HepG2 (cell line): ENCODE results near the gene TBCB. TPM values are rescaled to one million over a fixed set of nuclear protein-coding genes. Genes with fewer than 3 reads are reported as not detected.

ENCODE experiments used
- AHR ChIP-seq: IDR thresholded peaks from 2 replicates; pipeline ENCODE4 v1.6.1; 2018; ENCODE audit warnings: missing genetic modification reagents, missing compliant biosample characterization
- DRAP1 ChIP-seq: IDR thresholded peaks from 2 replicates; pipeline ENCODE4 v1.6.1; 2016; ENCODE audit warnings: missing genetic modification reagents, missing compliant biosample characterization
- FOXA3 ChIP-seq: IDR thresholded peaks from 2 replicates; pipeline ENCODE4 v1.6.1; 2016; ENCODE audit warnings: missing genetic modification reagents, missing compliant biosample characterization
- FOXO4 ChIP-seq: sonication (generic); formaldehyde crosslinking; conservative IDR thresholded peaks from 2 replicates; pipeline ENCODE4 v1.8.1; 2023; ENCODE audit warnings: missing genetic modification reagents
- HOXA3 ChIP-seq: sonication (generic); formaldehyde crosslinking; IDR thresholded peaks from 2 replicates; pipeline ENCODE4 v1.5.0; 2020; ENCODE audit warnings: missing genetic modification reagents
- LBX2 ChIP-seq: sonication (generic); formaldehyde crosslinking; IDR thresholded peaks from 2 replicates; pipeline ENCODE4 v1.5.0; 2020; ENCODE audit warnings: missing genetic modification reagents, mild to moderate bottlenecking, borderline replicate concordance
- MEIS2 ChIP-seq: sonication (generic); formaldehyde crosslinking; IDR thresholded peaks from 2 replicates; pipeline ENCODE4 v1.9.0; 2021; ENCODE audit warnings: mild to moderate bottlenecking, missing genetic modification reagents
- NBN ChIP-seq: fragments of 450-650 bp; conservative IDR thresholded peaks from 2 replicates; pipeline ENCODE4 v1.6.1; 2017
- NFIB ChIP-seq: sonication (generic); formaldehyde crosslinking; IDR thresholded peaks from 2 replicates; pipeline ENCODE4 v1.9.0; 2021; ENCODE audit warnings: missing genetic modification reagents, mild to moderate bottlenecking, borderline replicate concordance
- NR2F2 ChIP-seq: IDR thresholded peaks from 2 replicates; pipeline ENCODE4 v1.6.1; 2012; ENCODE audit warnings: low read depth, inconsistent platforms, borderline replicate concordance
- SATB2 ChIP-seq: sonication (generic); formaldehyde crosslinking; IDR thresholded peaks from 2 replicates; pipeline ENCODE4 v1.5.0; 2020; ENCODE audit warnings: missing genetic modification reagents
- SMAD3 ChIP-seq: sonication (generic); formaldehyde crosslinking; IDR thresholded peaks from 2 replicates; pipeline ENCODE4 v1.4.0; 2020; ENCODE audit warnings: missing genetic modification reagents
- ZBTB10 ChIP-seq: sonication (generic); formaldehyde crosslinking; IDR thresholded peaks from 2 replicates; pipeline ENCODE4 v1.4.0; 2020; ENCODE audit warnings: missing genetic modification reagents, borderline replicate concordance
- ZBTB14 ChIP-seq: sonication (generic); formaldehyde crosslinking; IDR thresholded peaks from 2 replicates; pipeline ENCODE4 v1.4.0; 2020; ENCODE audit warnings: missing genetic modification reagents
- ZNF12 ChIP-seq: sonication (generic); formaldehyde crosslinking; IDR thresholded peaks from 2 replicates; pipeline ENCODE4 v1.5.0; 2020; ENCODE audit warnings: missing genetic modification reagents
- ZNF160 ChIP-seq: sonication (generic); formaldehyde crosslinking; IDR thresholded peaks from 2 replicates; pipeline ENCODE4 v1.8.0; 2022; ENCODE audit warnings: mild to moderate bottlenecking, inconsistent platforms, missing genetic modification reagents
- ZNF263 ChIP-seq: sonication (generic); formaldehyde crosslinking; IDR thresholded peaks from 2 replicates; pipeline ENCODE4 v1.4.0; 2020; ENCODE audit warnings: missing genetic modification reagents
- ZNF276 ChIP-seq: sonication (generic); formaldehyde crosslinking; IDR thresholded peaks from 2 replicates; pipeline ENCODE4 v1.4.0; 2020; ENCODE audit warnings: mild to moderate bottlenecking, low read depth, missing genetic modification reagents
- ZNF580 ChIP-seq: IDR thresholded peaks from 2 replicates; pipeline ENCODE4 v1.6.1; 2016; ENCODE audit warnings: low read depth, borderline replicate concordance
- ZNF607 ChIP-seq: sonication (generic); formaldehyde crosslinking; IDR thresholded peaks from 2 replicates; pipeline ENCODE4 v1.5.1; 2020; ENCODE audit warnings: missing genetic modification reagents, mild to moderate bottlenecking, borderline replicate concordance
- ZNF616 ChIP-seq: sonication (generic); formaldehyde crosslinking; IDR thresholded peaks from 2 replicates; pipeline ENCODE4 v1.5.0; 2020; ENCODE audit warnings: low read depth, mild to moderate bottlenecking, missing genetic modification reagents
- ZNF841 ChIP-seq: sonication (generic); formaldehyde crosslinking; IDR thresholded peaks from 2 replicates; pipeline ENCODE4 v1.8.1; 2023; ENCODE audit warnings: missing genetic modification reagents, borderline replicate concordance
- polyA plus RNA-seq, 8 experiments: library from polyadenylated mRNA; depleted of rRNA in 3 of 8; stranded (reverse) in 7 of 8; unstranded in 1 of 8; fragments of >200 nt; fragmentation: Illumina TruSeq in 4 of 8; extraction: Trizol in 4 of 8; gene quantifications; 2 replicates each; pipeline versions ENCODE4 v1.2.1 to v1.2.3, GENCODE V29; 2011 to 2016; ENCODE audit warnings: low read depth in 4 of 8, missing spikeins in 1 of 8, mixed read lengths in 1 of 8; ENCODE audit not compliant: insufficient read depth in 1 of 8
- total RNA-seq, 5 experiments: library from RNA; depleted of rRNA; stranded (reverse); fragments of >200 nt; fragmentation: Illumina TruSeq; extraction: Trizol; gene quantifications; 2 replicates each; pipeline ENCODE4 v1.2.3, GENCODE V29; 2016; ENCODE audit warnings: low read depth in 1 of 5

Gene TBCB
- total and polyA plus RNA-seq, 2 of the 13 experiments (the other 11 are each of a cell fraction or from before 2014, with no cell fraction given), result 271 to 276 TPM

GRCh38 chr19:36114721-36115452, 381 bp upstream of the TBCB start, which contains the start of gene POLR2I (continued):
- TF ChIP-seq NFIB (CRISPR knock-in tag), result no peak
- TF ChIP-seq ZNF616 (CRISPR knock-in tag), result no peak
- TF ChIP-seq FOXA3 (CRISPR knock-in tag), result peak; percentile 57
- TF ChIP-seq DRAP1 (CRISPR knock-in tag), result peak; percentile 12; the same call in 1 of the 2 replicates
- TF ChIP-seq LBX2, result peak; percentile 62; the same call in 1 of the 2 replicates
- peak; percentile 94 for TF ChIP-seq AHR (CRISPR knock-in tag)
- TF ChIP-seq ZNF276, result no peak
- TF ChIP-seq ZNF160, result 0 out of 2 replicates have a peak, but pooled peaks have one; percentile 76
- TF ChIP-seq ZNF841 (CRISPR knock-in tag), result peak; percentile 65; the same call in 1 of the 2 replicates
- no peak for TF ChIP-seq ZBTB14
- peak; percentile 94 for TF ChIP-seq ZNF580
- TF ChIP-seq HOXA3 (CRISPR knock-in tag), result peak; percentile 95
- TF ChIP-seq MEIS2, result peak; percentile 85
- no peak for TF ChIP-seq SMAD3 (CRISPR knock-in tag)
- peak; percentile 70; the same call in 1 of the 2 replicates for TF ChIP-seq ZNF12 (CRISPR knock-in tag)
- TF ChIP-seq FOXO4, result no peak
- peak; percentile 57 for TF ChIP-seq ZNF607 (CRISPR knock-in tag)
- TF ChIP-seq SATB2 (CRISPR knock-in tag), result peak; percentile 82; the same call in 1 of the 2 replicates
- TF ChIP-seq NR2F2, result no peak
- TF ChIP-seq NBN, result no peak
- peak; percentile 71; the same call in 1 of the 2 replicates for TF ChIP-seq ZNF263 (CRISPR knock-in tag)
- no peak for TF ChIP-seq ZBTB10 (CRISPR knock-in tag)
